K562 (cell line): ENCODE results near the gene NXF2. TPM values are rescaled to one million over a fixed set of nuclear protein-coding genes. Genes with fewer than 3 reads are reported as not detected.
A peak's percentile ranks its signal among the peaks of the same experiment; 100 is the strongest.
"Not testable (repeated sequence)": the region's sequence is repeated elsewhere in the genome, so short reads cannot be mapped to it uniquely, and the experiment has no call there.

ENCODE experiments used
- ATAC-seq: fragments of 200-7000 bp; cut with Tn5 transposase; 3 replicates; pipeline ENCODE4 v1.9.1; 2020; ENCODE audit warnings: moderate library complexity
- BruUV-seq: library from RNA; stranded (reverse); fragments of 400-500 nt; replicated peaks from 2 replicates; lab custom pipeline; 2021; lab: Mats Ljungman, UMichigan
- CTCF ChIA-PET: fragments of 300-600 bp; formaldehyde crosslinking; extraction: SDS; loops from one replicate; lab custom pipeline; 2021; ENCODE audit warnings: low intra/inter-chr PET ratio; lab: Yijun Ruan, JAX
- POLR2A ChIA-PET: fragments of 300-600, 350-650 bp; sonication (Branson Sonifier 250); formaldehyde crosslinking; extraction: SDS; loops from one replicate; lab custom pipeline; 2021; ENCODE audit warnings: antibody characterized with exemption, inconsistent platforms; lab: Yijun Ruan, JAX
- DNase-seq, 4 experiments: peaks; one replicate each; pipeline versions ENCODE4 v3.0.0 to v3.0.0-alpha.2; 2011 to 2018; ENCODE audit warnings: low spot score in 3 of 4, mixed read lengths in 3 of 4; ENCODE audit errors: extremely low read depth in 1 of 4
- FAIRE-seq: peaks from 2 replicates; lab custom pipeline; 2011; peaks lifted over from hg19 to GRCh38; lab: Jason Lieb, UNC
- H2AFZ ChIP-seq: 2 replicates; pipeline ENCODE4 v1.6.0; 2011; ENCODE audit warnings: low read depth, low read length, control low read depth, inconsistent platforms
- H3K27ac ChIP-seq: fragments of 200-600 bp; 3 replicates; pipeline ENCODE4 v1.8.0; 2011; ENCODE audit warnings: low read depth, mild to moderate bottlenecking, control low read depth, inconsistent platforms, low read length, moderate library complexity, mixed read lengths; ENCODE audit errors: extremely low read depth
- H3K27me3 ChIP-seq, 2 experiments: fragments of 300-600 bp in 1 of 2; 2 replicates in 1 of 2; 3 replicates in 1 of 2; pipeline versions ENCODE4 v1.6.0 to v1.8.0; 2011; ENCODE audit warnings: inconsistent platforms in 2 of 2, low read length in 2 of 2, mild to moderate bottlenecking in 1 of 2, mixed read lengths in 1 of 2, moderate library complexity in 1 of 2; ENCODE audit not compliant: control insufficient read depth in 2 of 2, insufficient read depth in 2 of 2
- H3K36me3 ChIP-seq: fragments of 300-600 bp; 3 replicates; pipeline ENCODE4 v1.8.0; 2011; ENCODE audit warnings: mild to moderate bottlenecking, low read length, inconsistent platforms; ENCODE audit not compliant: control insufficient read depth, insufficient read depth
- H3K4me1 ChIP-seq, 2 experiments: fragments of 200-600 bp in 1 of 2; replicated peaks in 1 of 2; 2 replicates in 1 of 2; 3 replicates in 1 of 2; pipeline versions ENCODE4 v1.5.1 to v1.8.0; 2011; ENCODE audit warnings: inconsistent platforms in 2 of 2, low read length in 2 of 2, mild to moderate bottlenecking in 1 of 2, mixed read lengths in 1 of 2, moderate library complexity in 1 of 2; ENCODE audit not compliant: control insufficient read depth in 2 of 2, insufficient read depth in 2 of 2
- H3K4me2 ChIP-seq: 2 replicates; pipeline ENCODE4 v1.6.1; 2011; ENCODE audit warnings: low read length, control low read depth, inconsistent platforms, mixed read lengths; ENCODE audit not compliant: insufficient read depth
- H3K4me3 ChIP-seq: fragments of 200-600 bp; sonication (generic), shearing (Covaris generic); 2 replicates; pipeline ENCODE4 v1.5.1; 2016; ENCODE audit warnings: control low read depth, inconsistent platforms
- H3K79me2 ChIP-seq: fragments of 200-600 bp; 3 replicates; pipeline ENCODE4 v1.8.0; 2011; ENCODE audit warnings: low read length, inconsistent platforms; ENCODE audit not compliant: control insufficient read depth, insufficient read depth
- H3K9ac ChIP-seq, 2 experiments: 2 replicates each; pipeline versions ENCODE4 v1.6.0 to v1.6.1; 2011; ENCODE audit warnings: low read depth in 2 of 2, low read length in 2 of 2, control low read depth in 1 of 2, inconsistent platforms in 1 of 2, mild to moderate bottlenecking in 1 of 2, mixed read lengths in 1 of 2; ENCODE audit not compliant: insufficient read depth in 1 of 2
- H3K9me1 ChIP-seq: one replicate; pipeline ENCODE4 v1.6.0; 2011; ENCODE audit warnings: inconsistent platforms, mild to moderate bottlenecking, low read length, moderate library complexity; ENCODE audit not compliant: control insufficient read depth, insufficient read depth
- H3K9me3 ChIP-seq: replicated peaks from 2 replicates; pipeline ENCODE4 v1.5.1; 2011; ENCODE audit warnings: low read depth, low read length, inconsistent platforms; ENCODE audit not compliant: control insufficient read depth, insufficient read depth
- H4K20me1 ChIP-seq: replicated peaks from 2 replicates; pipeline ENCODE4 v1.6.1; 2011; ENCODE audit warnings: low read length, inconsistent platforms, mixed read lengths; ENCODE audit not compliant: control insufficient read depth, insufficient read depth
- WGBS: fragments of 100-300 bp; shearing (Covaris generic); methylation state at CpG from one replicate; pipeline ENCODE4 v1.1.6; 2016; ENCODE audit warnings: low coverage, mixed read lengths; ENCODE audit not compliant: insufficient coverage; ENCODE audit errors: missing lambda C conversion rate; 5-methylcytosine and 5-hydroxymethylcytosine counted together
- in situ Hi-C: fragments of 300-500 bp; cut with MboI; formaldehyde crosslinking; loops from 4 replicates; pipeline ENCODE4 v1.15.0; 2018; ENCODE audit warnings: inconsistent platforms, mixed read lengths
- intact Hi-C: fragments of 100-400 bp; cut with micrococcal nuclease; formaldehyde crosslinking; loops from 2 replicates; pipeline ENCODE4 v1.14.2; 2022
- polyA plus RNA-seq, 8 experiments: library from polyadenylated mRNA; depleted of rRNA in 4 of 8; stranded (reverse) in 5 of 8; unstranded in 3 of 8; fragments of >200 nt; fragmentation: Nextera tagmentation in 2 of 8; fragmentation: Illumina TruSeq in 1 of 8; extraction: Ambion mirVana in 2 of 8; extraction: Trizol in 1 of 8; gene quantifications; 2 replicates each; pipeline versions ENCODE4 v1.2.1 to v1.2.3, GENCODE V29; 2011 to 2014; ENCODE audit warnings: inconsistent platforms in 1 of 8, missing spikeins in 1 of 8
- total RNA-seq, 7 experiments: library from RNA; depleted of rRNA in 6 of 7; stranded (reverse); fragments of >200 nt in 6 of 7; fragmentation: Illumina TruSeq in 2 of 7; extraction: Trizol in 2 of 7; gene quantifications; 2 replicates each; pipeline versions ENCODE4 v1.2.1 to v1.2.3, GENCODE V29; 2011 to 2021; ENCODE audit warnings: low replicate concordance in 1 of 7

The NXF2 gene
- total and polyA plus RNA-seq, 9 of the 15 experiments (the other 6 are each of a cell fraction or from before 2014, with no cell fraction given), result 0.13 to 9.8 (median 4.0) TPM

DNA sequence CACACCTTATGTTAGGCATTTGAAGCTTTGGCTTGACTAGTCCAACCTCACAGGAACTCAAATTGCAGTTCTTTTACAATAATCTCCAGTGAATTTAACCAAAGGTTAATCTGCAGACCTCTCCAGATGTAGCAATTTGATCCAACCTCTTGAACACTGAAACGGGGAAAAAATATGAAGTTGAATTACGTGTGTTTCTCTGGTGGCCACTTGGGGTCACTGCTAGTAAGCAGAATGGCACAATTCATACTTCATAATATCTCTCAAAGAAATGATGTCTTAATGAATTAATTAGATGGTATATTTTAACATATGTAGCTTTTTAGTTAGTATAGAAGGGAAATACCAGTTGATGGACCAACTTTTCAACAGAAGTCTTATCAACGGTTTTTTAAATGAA, 30.5 kb upstream of the NXF2 start:
- H2AFZ ChIP-seq, H3K9ac ChIP-seq, H3K4me1 ChIP-seq, intact Hi-C loops, H3K27ac ChIP-seq, H3K9me1 ChIP-seq, DNase-seq, H3K27me3 ChIP-seq, FAIRE-seq, in situ Hi-C loops, H3K4me3 ChIP-seq, BruUV-seq, H3K4me2 ChIP-seq, CTCF ChIA-PET, H3K36me3 ChIP-seq, H3K9me3 ChIP-seq, POLR2A ChIA-PET, H3K79me2 ChIP-seq, H4K20me1 ChIP-seq: not testable (repeated sequence)
- no CpG with 5 or more reads among the region's 3 CpGs for WGBS
- ATAC-seq, result peak; percentile 54; the same call in 1 of the 3 replicates

DNA sequence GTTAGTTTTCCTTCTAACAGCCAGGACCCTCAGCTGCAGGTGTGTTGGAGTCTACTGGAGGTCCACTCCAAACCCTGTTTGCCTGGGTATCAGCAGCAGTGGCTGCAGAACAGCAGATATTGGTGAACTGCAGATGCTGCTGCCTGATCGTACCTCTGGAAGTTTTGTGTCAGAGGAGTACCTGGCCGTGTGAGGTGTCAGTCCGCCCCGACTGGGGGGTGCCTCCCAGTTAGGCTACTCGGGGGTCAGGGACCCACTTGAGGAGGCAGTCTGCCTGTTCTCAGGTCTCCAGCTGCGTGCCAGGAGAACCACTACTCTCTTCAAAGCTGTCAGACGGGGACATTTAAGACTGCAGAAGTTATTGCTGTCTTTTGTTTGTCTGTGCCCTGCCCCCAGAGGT, 11.3 kb upstream of the NXF2 start:
- DNase-seq, H3K27ac ChIP-seq, H3K9me3 ChIP-seq, H3K4me1 ChIP-seq, H2AFZ ChIP-seq, H3K79me2 ChIP-seq, H3K4me3 ChIP-seq, in situ Hi-C loops, BruUV-seq, FAIRE-seq, ATAC-seq, intact Hi-C loops, CTCF ChIA-PET, H3K27me3 ChIP-seq, POLR2A ChIA-PET, H3K9ac ChIP-seq, H4K20me1 ChIP-seq, H3K36me3 ChIP-seq, H3K9me1 ChIP-seq, H3K4me2 ChIP-seq: not testable (repeated sequence)
- WGBS, result 0% methylated on average over 4 of the region's 7 CpGs

- POLR2A ChIA-PET, CTCF ChIA-PET, BruUV-seq, in situ Hi-C loops, FAIRE-seq, ATAC-seq, H3K79me2 ChIP-seq, intact Hi-C loops, H2AFZ ChIP-seq, H3K9me1 ChIP-seq, H4K20me1 ChIP-seq, H3K4me3 ChIP-seq, H3K27ac ChIP-seq, H3K4me2 ChIP-seq, H3K27me3 ChIP-seq, H3K9ac ChIP-seq, H3K36me3 ChIP-seq, H3K9me3 ChIP-seq, H3K4me1 ChIP-seq, DNase-seq: not testable (repeated sequence)
- WGBS, result 0% methylated on average over 7 of the region's 15 CpGs
Measured at GRCh38 chrX:102240265-102240664, 6.7 kb upstream of the NXF2 start.

GRCh38 chrX:102272231-102272630, 25.3 kb downstream of the NXF2 start:
- H3K9me1 ChIP-seq, FAIRE-seq, intact Hi-C loops, in situ Hi-C loops, H3K4me2 ChIP-seq, H2AFZ ChIP-seq, H3K9me3 ChIP-seq, H3K79me2 ChIP-seq, H3K9ac ChIP-seq, DNase-seq, H3K27ac ChIP-seq, CTCF ChIA-PET, H4K20me1 ChIP-seq, POLR2A ChIA-PET, H3K36me3 ChIP-seq, BruUV-seq, H3K4me1 ChIP-seq, ATAC-seq, H3K4me3 ChIP-seq, H3K27me3 ChIP-seq: not testable (repeated sequence)
- no CpG with 5 or more reads among the region's 4 CpGs for WGBS
